SK-N-SH treated with all-trans-retinoic acid at 6 μM for 48 hours (cell line): ENCODE data around the gene CCDC187.

ENCODE experiments used
- ATAC-seq: fragments of 200-7000 bp; cut with Tn5 transposase; 3 replicates; pipeline ENCODE4 v1.9.1; 2020; ENCODE audit warnings: mild to moderate bottlenecking, moderate library complexity
- ARNTL ChIP-seq: fragments of 450-650 bp; formaldehyde crosslinking; IDR thresholded peaks from 2 replicates; pipeline ENCODE4 v1.5.0; 2020; ENCODE audit warnings: low read depth, mild to moderate bottlenecking, moderate library complexity, borderline replicate concordance
- CSDC2 ChIP-seq: fragments of 250-450 bp; sonication (Bioruptor Pico); IDR thresholded peaks from 2 replicates; pipeline ENCODE4 v1.5.0; 2020; ENCODE audit warnings: mild to moderate bottlenecking, moderate library complexity
- ESRRG ChIP-seq: fragments of 250-450 bp; sonication (Bioruptor Pico); IDR thresholded peaks from 2 replicates; pipeline ENCODE4 v1.6.1; 2021; ENCODE audit warnings: mild to moderate bottlenecking
- GLIS3 ChIP-seq: fragments of 250-450 bp; sonication (Bioruptor Pico); IDR thresholded peaks from 2 replicates; pipeline ENCODE4 v1.5.0; 2020; ENCODE audit warnings: mild to moderate bottlenecking, moderate library complexity
- ISL1 ChIP-seq: fragments of 250-450 bp; sonication (Bioruptor Pico); IDR thresholded peaks from 2 replicates; pipeline ENCODE4 v2.1.2; 2022; ENCODE audit warnings: mild to moderate bottlenecking, moderate library complexity
- OSR1 ChIP-seq: fragments of 250-450 bp; sonication (Bioruptor Pico); IDR thresholded peaks from 2 replicates; pipeline ENCODE4 v1.8.0; 2022; ENCODE audit warnings: moderate library complexity, mild to moderate bottlenecking, inconsistent platforms
- PPARA ChIP-seq: fragments of 250-450 bp; sonication (Bioruptor Pico); IDR thresholded peaks from 2 replicates; pipeline ENCODE4 v1.5.0; 2020; ENCODE audit warnings: mild to moderate bottlenecking, borderline replicate concordance
- RARB ChIP-seq: fragments of 250-450 bp; sonication (Bioruptor Pico); IDR thresholded peaks from 2 replicates; pipeline ENCODE4 v1.8.0; 2021; ENCODE audit warnings: mild to moderate bottlenecking, moderate library complexity
- SNAI2 ChIP-seq: fragments of 250-450 bp; sonication (Bioruptor Pico); IDR thresholded peaks from 2 replicates; pipeline ENCODE4 v1.5.0; 2020; ENCODE audit warnings: mild to moderate bottlenecking, moderate library complexity
- TCF4 ChIP-seq: fragments of 250-450 bp; sonication (Bioruptor Pico); IDR thresholded peaks from 2 replicates; pipeline ENCODE4 v1.8.0; 2021; ENCODE audit warnings: mild to moderate bottlenecking, moderate library complexity, borderline replicate concordance
- TOX ChIP-seq: fragments of 250-450 bp; sonication (Bioruptor Pico); IDR thresholded peaks from 2 replicates; pipeline ENCODE4 v1.8.0; 2021; ENCODE audit warnings: mild to moderate bottlenecking, moderate library complexity, borderline replicate concordance
- ZC3H10 ChIP-seq: fragments of 250-450 bp; sonication (Bioruptor Pico); IDR thresholded peaks from 2 replicates; pipeline ENCODE4 v1.5.1; 2021; ENCODE audit warnings: mild to moderate bottlenecking, moderate library complexity
- ZFP3 ChIP-seq: fragments of 250-450 bp; sonication (Bioruptor Pico); IDR thresholded peaks from 2 replicates; pipeline ENCODE4 v1.5.0; 2020; ENCODE audit warnings: mild to moderate bottlenecking, moderate library complexity
- ZFP30 ChIP-seq: fragments of 450-650 bp; formaldehyde crosslinking; IDR thresholded peaks from 2 replicates; pipeline ENCODE4 v1.5.0; 2022; ENCODE audit warnings: mild to moderate bottlenecking, moderate library complexity
- ZNF565 ChIP-seq: fragments of 450-650 bp; formaldehyde crosslinking; conservative IDR thresholded peaks from 2 replicates; pipeline ENCODE4 v1.5.0; 2020; ENCODE audit warnings: low read depth, mild to moderate bottlenecking, moderate library complexity
- ZNF70 ChIP-seq: fragments of 450-650 bp; formaldehyde crosslinking; IDR thresholded peaks from 2 replicates; pipeline ENCODE4 v1.5.0; 2020; ENCODE audit warnings: mild to moderate bottlenecking, moderate library complexity
- ZNF8 ChIP-seq: fragments of 450-650 bp; formaldehyde crosslinking; IDR thresholded peaks from 2 replicates; pipeline ENCODE4 v1.5.0; 2020; ENCODE audit warnings: mild to moderate bottlenecking, moderate library complexity
- TF ChIP-seq, protein P1 (sequence below): fragments of 250-450 bp; sonication (Bioruptor Pico); IDR thresholded peaks from 2 replicates; pipeline ENCODE4 v1.5.1; 2021; ENCODE audit warnings: mild to moderate bottlenecking, moderate library complexity
- TF ChIP-seq, protein P2 (sequence below): fragments of 250-450 bp; sonication (Bioruptor Pico); IDR thresholded peaks from 2 replicates; pipeline ENCODE4 v1.5.0; 2020; ENCODE audit warnings: mild to moderate bottlenecking, moderate library complexity
- TF ChIP-seq, protein P3 (sequence below): fragments of 250-450 bp; sonication (Bioruptor Pico); IDR thresholded peaks from 2 replicates; pipeline ENCODE4 v1.8.0; 2021; ENCODE audit warnings: low read depth, mild to moderate bottlenecking, moderate library complexity, borderline replicate concordance
- TF ChIP-seq, protein P4 (sequence below): fragments of 250-450 bp; sonication (Bioruptor Pico); IDR thresholded peaks from 2 replicates; pipeline ENCODE4 v1.8.0; 2020; ENCODE audit warnings: mild to moderate bottlenecking, moderate library complexity, borderline replicate concordance
- TF ChIP-seq, protein P5 (sequence below): fragments of 250-450 bp; sonication (Bioruptor Pico); IDR thresholded peaks from 2 replicates; pipeline ENCODE4 v1.5.1; 2020; ENCODE audit warnings: low read depth, mild to moderate bottlenecking, moderate library complexity

The CCDC187 gene

DNA sequence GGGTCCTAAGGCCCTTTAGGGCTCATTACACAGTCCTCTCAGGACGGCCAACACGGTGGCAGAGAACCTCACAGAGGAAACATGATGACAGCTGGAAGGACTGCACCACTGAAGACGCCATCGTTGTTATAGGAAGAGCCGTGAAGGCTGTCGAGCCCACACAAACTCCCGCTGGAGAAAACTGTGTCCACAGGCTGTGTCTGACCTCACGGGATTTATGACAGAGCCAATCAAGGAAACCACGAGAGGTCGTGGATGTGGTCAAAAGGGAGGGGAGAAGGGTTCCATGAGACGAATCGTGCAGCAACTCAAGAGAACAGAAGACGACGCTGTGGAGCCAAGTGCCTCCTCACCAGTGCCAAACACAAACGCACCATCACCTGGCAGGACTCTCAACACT, 70.5 kb downstream of the CCDC187 start (continued):
- TF ChIP-seq, protein P1, sequence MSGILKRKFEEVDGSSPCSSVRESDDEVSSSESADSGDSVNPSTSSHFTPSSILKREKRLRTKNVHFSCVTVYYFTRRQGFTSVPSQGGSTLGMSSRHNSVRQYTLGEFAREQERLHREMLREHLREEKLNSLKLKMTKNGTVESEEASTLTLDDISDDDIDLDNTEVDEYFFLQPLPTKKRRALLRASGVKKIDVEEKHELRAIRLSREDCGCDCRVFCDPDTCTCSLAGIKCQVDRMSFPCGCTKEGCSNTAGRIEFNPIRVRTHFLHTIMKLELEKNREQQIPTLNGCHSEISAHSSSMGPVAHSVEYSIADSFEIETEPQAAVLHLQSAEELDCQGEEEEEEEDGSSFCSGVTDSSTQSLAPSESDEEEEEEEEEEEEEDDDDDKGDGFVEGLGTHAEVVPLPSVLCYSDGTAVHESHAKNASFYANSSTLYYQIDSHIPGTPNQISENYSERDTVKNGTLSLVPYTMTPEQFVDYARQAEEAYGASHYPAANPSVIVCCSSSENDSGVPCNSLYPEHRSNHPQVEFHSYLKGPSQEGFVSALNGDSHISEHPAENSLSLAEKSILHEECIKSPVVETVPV: no peak
- TF ChIP-seq ZNF70 (CRISPR knock-in tag) (no peak), ZNF8 (CRISPR knock-in tag) (no peak), RARB (CRISPR knock-in tag) (no peak), ZNF565 (no peak), ZFP3 (no peak)

DNA sequence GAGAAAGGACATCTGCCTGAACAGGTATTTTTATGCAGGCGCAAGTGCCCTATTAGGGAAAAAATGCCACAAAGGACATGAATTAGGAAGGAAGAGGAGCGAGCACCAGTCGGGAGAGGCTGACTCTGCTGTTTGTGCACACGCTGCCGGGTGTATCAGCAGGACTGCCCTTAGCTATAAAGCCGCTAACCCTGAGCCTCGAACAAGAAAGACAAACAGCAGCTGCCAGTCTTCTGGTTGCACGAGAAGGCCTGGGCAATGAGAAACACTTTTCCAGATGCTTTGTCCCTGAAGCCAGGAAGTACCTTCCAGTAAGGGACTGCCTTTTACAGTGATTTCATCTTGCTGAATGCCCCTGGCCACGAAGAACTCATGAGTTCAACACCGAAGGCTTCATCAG, 70.9 kb downstream of the CCDC187 start:
- ATAC-seq: no peak
- TF ChIP-seq ZFP3: no peak
- no peak for TF ChIP-seq ZC3H10 (CRISPR knock-in tag)
- TF ChIP-seq, protein P2, sequence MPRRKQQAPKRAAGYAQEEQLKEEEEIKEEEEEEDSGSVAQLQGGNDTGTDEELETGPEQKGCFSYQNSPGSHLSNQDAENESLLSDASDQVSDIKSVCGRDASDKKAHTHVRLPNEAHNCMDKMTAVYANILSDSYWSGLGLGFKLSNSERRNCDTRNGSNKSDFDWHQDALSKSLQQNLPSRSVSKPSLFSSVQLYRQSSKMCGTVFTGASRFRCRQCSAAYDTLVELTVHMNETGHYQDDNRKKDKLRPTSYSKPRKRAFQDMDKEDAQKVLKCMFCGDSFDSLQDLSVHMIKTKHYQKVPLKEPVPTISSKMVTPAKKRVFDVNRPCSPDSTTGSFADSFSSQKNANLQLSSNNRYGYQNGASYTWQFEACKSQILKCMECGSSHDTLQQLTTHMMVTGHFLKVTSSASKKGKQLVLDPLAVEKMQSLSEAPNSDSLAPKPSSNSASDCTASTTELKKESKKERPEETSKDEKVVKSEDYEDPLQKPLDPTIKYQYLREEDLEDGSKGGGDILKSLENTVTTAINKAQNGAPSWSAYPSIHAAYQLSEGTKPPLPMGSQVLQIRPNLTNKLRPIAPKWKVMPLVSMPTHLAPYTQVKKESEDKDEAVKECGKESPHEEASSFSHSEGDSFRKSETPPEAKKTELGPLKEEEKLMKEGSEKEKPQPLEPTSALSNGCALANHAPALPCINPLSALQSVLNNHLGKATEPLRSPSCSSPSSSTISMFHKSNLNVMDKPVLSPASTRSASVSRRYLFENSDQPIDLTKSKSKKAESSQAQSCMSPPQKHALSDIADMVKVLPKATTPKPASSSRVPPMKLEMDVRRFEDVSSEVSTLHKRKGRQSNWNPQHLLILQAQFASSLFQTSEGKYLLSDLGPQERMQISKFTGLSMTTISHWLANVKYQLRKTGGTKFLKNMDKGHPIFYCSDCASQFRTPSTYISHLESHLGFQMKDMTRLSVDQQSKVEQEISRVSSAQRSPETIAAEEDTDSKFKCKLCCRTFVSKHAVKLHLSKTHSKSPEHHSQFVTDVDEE (CRISPR knock-in tag): no peak
- TF ChIP-seq ZNF565: no peak
- TF ChIP-seq ZFP30: no peak
- TF ChIP-seq CSDC2: no peak
- no peak for TF ChIP-seq ESRRG
- TF ChIP-seq RARB (CRISPR knock-in tag): no peak
- no peak for TF ChIP-seq ARNTL (CRISPR knock-in tag)
- no peak for TF ChIP-seq ZNF70 (CRISPR knock-in tag)
- TF ChIP-seq, protein P3, sequence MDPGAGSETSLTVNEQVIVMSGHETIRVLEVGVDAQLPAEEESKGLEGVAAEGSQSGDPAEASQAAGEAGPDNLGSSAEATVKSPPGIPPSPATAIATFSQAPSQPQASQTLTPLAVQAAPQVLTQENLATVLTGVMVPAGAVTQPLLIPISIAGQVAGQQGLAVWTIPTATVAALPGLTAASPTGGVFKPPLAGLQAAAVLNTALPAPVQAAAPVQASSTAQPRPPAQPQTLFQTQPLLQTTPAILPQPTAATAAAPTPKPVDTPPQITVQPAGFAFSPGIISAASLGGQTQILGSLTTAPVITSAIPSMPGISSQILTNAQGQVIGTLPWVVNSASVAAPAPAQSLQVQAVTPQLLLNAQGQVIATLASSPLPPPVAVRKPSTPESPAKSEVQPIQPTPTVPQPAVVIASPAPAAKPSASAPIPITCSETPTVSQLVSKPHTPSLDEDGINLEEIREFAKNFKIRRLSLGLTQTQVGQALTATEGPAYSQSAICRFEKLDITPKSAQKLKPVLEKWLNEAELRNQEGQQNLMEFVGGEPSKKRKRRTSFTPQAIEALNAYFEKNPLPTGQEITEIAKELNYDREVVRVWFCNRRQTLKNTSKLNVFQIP (CRISPR knock-in tag): no peak
- no peak for TF ChIP-seq ISL1 (CRISPR knock-in tag)
- TF ChIP-seq SNAI2 (CRISPR knock-in tag): no peak
- TF ChIP-seq PPARA (CRISPR knock-in tag): no peak
- no peak for TF ChIP-seq GLIS3
- TF ChIP-seq OSR1 (CRISPR knock-in tag): no peak
- no peak for TF ChIP-seq TCF4
- TF ChIP-seq, protein P4, sequence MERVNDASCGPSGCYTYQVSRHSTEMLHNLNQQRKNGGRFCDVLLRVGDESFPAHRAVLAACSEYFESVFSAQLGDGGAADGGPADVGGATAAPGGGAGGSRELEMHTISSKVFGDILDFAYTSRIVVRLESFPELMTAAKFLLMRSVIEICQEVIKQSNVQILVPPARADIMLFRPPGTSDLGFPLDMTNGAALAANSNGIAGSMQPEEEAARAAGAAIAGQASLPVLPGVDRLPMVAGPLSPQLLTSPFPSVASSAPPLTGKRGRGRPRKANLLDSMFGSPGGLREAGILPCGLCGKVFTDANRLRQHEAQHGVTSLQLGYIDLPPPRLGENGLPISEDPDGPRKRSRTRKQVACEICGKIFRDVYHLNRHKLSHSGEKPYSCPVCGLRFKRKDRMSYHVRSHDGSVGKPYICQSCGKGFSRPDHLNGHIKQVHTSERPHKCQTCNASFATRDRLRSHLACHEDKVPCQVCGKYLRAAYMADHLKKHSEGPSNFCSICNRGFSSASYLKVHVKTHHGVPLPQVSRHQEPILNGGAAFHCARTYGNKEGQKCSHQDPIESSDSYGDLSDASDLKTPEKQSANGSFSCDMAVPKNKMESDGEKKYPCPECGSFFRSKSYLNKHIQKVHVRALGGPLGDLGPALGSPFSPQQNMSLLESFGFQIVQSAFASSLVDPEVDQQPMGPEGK (CRISPR knock-in tag): no peak
- TF ChIP-seq, protein P5, sequence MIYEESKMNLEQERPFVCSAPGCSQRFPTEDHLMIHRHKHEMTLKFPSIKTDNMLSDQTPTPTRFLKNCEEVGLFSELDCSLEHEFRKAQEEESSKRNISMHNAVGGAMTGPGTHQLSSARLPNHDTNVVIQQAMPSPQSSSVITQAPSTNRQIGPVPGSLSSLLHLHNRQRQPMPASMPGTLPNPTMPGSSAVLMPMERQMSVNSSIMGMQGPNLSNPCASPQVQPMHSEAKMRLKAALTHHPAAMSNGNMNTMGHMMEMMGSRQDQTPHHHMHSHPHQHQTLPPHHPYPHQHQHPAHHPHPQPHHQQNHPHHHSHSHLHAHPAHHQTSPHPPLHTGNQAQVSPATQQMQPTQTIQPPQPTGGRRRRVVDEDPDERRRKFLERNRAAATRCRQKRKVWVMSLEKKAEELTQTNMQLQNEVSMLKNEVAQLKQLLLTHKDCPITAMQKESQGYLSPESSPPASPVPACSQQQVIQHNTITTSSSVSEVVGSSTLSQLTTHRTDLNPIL (CRISPR knock-in tag): no peak
- no peak for TF ChIP-seq TOX

DNA sequence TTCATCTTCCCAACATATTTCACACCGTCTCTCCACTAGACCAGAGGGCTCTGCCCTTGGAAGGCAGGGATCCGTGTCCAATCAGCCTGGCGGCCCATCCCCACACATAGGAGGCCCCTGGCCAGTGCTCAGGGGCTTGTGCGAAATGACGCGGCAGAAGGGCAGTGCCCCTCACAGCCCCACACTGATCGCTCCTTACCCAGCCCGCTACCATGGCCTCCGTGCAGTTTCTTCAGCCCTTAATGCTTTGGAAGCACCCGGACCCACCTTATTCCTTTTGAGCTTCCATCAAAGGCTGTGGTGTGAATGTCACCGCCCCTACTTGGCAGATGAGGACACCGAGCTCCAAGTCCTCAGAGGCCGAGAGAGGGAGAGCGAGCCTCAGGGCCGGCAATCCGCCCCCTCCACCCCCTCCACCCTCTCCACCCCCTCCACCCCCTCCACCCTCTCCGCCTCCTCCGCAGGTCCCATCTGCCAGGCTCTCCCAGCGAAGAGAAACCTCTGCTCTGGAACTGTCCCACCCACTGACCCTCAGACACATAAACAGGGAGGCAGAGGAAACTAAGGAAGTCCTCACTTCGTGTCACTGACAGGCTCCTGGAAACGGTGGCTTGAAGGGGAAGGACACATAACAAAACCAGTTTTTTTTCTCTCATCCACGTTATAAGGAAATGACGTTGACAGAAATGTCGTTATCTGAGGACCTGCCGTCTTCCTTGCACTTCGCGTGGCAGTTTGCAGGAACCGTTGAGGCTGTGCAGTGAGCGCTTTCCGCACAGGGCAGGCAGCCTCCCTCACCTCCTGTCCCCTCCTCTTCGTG, 72.2 kb downstream of the CCDC187 start:
- ATAC-seq: no peak
- TF ChIP-seq, protein P5 (CRISPR knock-in tag): no peak
- no peak for TF ChIP-seq ZC3H10 (CRISPR knock-in tag)
- no peak for TF ChIP-seq ZNF8 (CRISPR knock-in tag)
- TF ChIP-seq OSR1 (CRISPR knock-in tag): no peak
- TF ChIP-seq, protein P2 (CRISPR knock-in tag): no peak
- TF ChIP-seq, protein P3 (CRISPR knock-in tag): no peak
- no peak for TF ChIP-seq ZNF70 (CRISPR knock-in tag)
- TF ChIP-seq TOX: no peak
- TF ChIP-seq ARNTL (CRISPR knock-in tag): no peak
